ENCODE results near the gene ZNF462. TPM values are rescaled to one million over a fixed set of nuclear protein-coding genes. Genes with fewer than 3 reads are reported as not detected.

The ZNF462 gene
- total RNA-seq, 2 donors from 2014 or later, result 28.9 to 29.3 TPM

DNA sequence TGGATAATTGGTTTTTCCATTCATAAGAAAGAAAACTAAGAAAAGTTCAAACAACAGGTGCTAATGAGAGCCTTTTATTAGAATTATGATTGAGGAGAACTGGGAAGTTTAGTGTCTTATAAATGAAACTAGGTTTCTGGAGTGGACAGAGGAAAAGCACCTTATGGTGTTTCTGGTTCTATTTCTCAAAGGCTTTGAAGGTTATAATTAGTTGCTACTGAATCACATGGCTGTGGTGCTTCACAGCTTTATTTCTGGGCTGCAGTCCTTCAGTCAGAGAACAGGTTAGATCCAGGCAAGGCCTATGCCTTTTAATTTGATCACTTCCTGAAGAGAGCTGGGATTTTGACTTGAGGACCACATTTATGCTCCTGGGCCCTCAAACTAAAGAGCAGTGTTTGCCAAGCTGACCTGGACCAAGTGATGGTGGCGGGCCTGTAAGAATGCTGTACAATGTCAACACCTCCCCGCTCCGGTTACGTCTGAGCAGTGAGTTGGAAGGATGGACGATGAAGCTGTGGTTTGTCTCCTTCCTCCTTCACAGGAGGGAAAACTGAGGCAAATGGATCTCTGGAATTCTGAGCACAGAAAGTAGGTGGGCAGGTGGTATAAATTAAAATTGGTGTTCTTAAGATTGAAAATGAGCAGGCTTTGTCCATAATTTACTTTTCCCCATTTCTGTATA, 56.0 kb downstream of the ZNF462 start:
- H3K4me1 ChIP-seq, result no peaks in the 10 kb centered on the region
- no peak overlapping the region for H3K9ac ChIP-seq (ENCODE audit: low read depth in 2 of 2, low read length in 2 of 2)
- no peak overlapping the region for H3K27ac ChIP-seq
- no peaks in the 10 kb centered on the region for H3K36me3 ChIP-seq
- TF ChIP-seq, protein P1, sequence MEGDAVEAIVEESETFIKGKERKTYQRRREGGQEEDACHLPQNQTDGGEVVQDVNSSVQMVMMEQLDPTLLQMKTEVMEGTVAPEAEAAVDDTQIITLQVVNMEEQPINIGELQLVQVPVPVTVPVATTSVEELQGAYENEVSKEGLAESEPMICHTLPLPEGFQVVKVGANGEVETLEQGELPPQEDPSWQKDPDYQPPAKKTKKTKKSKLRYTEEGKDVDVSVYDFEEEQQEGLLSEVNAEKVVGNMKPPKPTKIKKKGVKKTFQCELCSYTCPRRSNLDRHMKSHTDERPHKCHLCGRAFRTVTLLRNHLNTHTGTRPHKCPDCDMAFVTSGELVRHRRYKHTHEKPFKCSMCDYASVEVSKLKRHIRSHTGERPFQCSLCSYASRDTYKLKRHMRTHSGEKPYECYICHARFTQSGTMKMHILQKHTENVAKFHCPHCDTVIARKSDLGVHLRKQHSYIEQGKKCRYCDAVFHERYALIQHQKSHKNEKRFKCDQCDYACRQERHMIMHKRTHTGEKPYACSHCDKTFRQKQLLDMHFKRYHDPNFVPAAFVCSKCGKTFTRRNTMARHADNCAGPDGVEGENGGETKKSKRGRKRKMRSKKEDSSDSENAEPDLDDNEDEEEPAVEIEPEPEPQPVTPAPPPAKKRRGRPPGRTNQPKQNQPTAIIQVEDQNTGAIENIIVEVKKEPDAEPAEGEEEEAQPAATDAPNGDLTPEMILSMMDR (IDR thresholded peaks at IDR 0.05), result no peak
- H3K27me3 ChIP-seq, result no peaks in the 10 kb centered on the region
- H3K4me3 ChIP-seq, result no peak overlapping the region
- intact Hi-C loops (cut with DNase I), result no loop called here
- no peaks in the 10 kb centered on the region for H3K9me3 ChIP-seq
- DNase-seq, result no peak

DNA sequence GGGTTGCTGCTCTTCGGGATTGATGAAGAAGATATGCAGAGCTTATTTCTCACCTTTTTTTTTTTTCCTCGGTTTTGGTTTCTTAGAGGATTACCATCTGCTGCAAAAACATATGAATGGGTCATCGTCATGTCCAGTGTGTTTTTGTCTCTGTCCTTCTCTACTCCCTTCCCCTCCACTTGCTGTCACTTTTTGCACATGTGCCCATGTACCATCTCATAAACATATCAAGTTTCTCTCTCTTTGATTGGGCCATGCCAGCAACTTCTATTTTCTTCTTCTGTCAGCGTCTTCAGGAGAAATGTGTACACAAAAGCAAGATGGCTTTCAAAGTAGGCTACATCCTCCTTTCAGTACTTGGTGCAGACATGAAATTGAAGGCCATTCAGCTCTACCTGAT, 57.1 kb downstream of the ZNF462 start:
- intact Hi-C loops (cut with DNase I), result no loop called here
- no peaks in the 10 kb centered on the region for H3K27me3 ChIP-seq
- H3K9ac ChIP-seq (ENCODE audit: low read depth in 2 of 2, low read length in 2 of 2), result no peak overlapping the region
- no peak for DNase-seq
- H3K9me3 ChIP-seq, result no peaks in the 10 kb centered on the region
- TF ChIP-seq, protein P1 (IDR thresholded peaks at IDR 0.05), result no peak
- peaks cover 5% of the 10 kb centered on the region for H3K36me3 ChIP-seq
- H3K4me3 ChIP-seq, result no peak overlapping the region
- no peaks in the 10 kb centered on the region for H3K4me1 ChIP-seq
- peak overlapping the region; percentile 71 for H3K27ac ChIP-seq

DNA sequence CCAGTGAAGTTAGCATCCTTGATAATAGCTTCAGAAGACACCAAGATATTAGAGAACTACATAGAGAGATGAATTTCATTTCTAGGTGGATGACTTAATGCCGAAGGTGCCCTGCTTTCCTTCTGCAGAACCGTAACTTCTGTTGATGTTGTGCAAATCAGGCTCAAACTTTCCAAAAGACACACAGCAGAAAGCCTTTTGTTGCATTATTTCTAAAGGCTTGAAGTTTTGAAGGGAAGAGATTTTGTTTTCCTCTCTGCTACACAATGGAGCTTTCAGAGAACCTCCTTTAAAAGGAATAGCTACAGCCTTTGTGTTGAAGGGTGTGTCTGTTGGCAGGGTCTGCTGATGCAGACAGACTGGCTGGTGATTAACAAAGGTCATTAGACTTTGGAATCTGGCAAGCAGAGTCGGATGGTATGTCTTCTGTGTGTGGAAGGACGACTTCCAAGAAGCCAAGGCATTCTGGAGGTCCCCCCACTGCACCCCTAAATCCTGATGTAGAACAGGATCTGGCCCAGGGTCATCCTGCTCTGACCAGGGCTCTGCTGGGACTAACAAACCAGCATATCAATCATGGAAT, 57.8 kb downstream of the ZNF462 start:
- Histone ChIP-seq H3K9ac (ENCODE audit: low read depth in 2 of 2, low read length in 2 of 2) (peak overlapping the region in 1 of 2 donors; percentile 52), H3K9me3 (no peaks in the 10 kb centered on the region), H3K27ac (peak overlapping the region; percentile 71), H3K27me3 (no peaks in the 10 kb centered on the region), H3K4me3 (no peak overlapping the region), H3K36me3 (peaks cover 6% of the 10 kb centered on the region), H3K4me1 (no peaks in the 10 kb centered on the region)
- peak; percentile 73 for DNase-seq
- intact Hi-C loops (cut with DNase I), result no loop called here
- TF ChIP-seq, protein P1 (IDR thresholded peaks at IDR 0.05), result no peak

DNA sequence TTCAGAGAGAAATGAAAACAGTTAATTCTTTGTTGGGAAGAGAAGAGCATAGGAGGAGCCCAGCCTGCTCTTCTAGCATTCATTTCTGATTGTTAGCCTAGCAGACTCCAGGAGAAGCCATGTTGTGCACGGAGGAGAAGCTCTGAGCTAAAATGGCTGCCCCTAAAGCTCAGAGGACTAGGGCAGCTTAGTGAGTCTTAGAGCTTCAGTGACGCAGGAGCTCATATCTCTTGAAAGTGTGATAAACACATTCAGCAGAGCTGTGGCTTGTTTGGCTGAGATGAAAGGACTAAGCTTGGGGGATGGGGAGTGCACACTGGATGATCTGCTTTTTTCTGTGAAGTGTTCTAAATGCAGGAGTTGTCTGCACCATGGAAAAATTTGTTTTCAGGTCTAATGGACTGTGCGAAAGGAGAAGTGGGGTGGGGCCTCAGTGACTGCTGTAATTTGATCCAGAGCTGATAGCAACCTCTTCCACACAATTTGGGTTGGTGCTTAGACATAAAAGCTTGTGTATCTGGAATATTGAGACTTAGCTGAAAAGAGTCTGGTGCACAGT, 58.5 kb downstream of the ZNF462 start:
- Histone ChIP-seq H3K27me3 (no peaks in the 10 kb centered on the region), H3K27ac (peak overlapping the region; percentile 71), H3K9me3 (no peaks in the 10 kb centered on the region), H3K36me3 (peaks cover 6% of the 10 kb centered on the region), H3K4me1 (no peaks in the 10 kb centered on the region), H3K4me3 (no peak overlapping the region), H3K9ac (ENCODE audit: low read depth in 2 of 2, low read length in 2 of 2) (peak overlapping the region in 1 of 2 donors; percentile 52)
- DNase-seq, result peak; percentile 47
- intact Hi-C loops (cut with DNase I), result no loop called here
- TF ChIP-seq, protein P1 (IDR thresholded peaks at IDR 0.05), result no peak

DNA sequence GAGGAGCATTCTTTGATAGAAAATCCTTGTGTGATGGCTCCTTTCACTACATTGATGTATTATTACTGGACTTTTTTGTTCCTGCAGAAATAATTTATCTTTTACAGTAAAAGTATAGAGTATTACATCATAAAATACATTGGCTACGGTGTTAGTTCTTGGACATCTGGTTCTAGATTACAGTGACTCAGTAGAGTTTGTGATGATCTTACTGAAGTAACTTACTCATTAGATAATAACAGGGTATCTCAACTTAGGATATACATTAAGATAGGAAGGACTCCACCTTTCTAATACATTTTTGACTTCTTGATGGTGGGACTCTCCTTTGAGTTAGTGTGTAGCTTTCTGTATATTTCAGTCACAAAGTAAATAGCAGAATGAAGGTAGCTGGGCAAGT, 59.1 kb downstream of the ZNF462 start:
- H3K9me3 ChIP-seq, result no peaks in the 10 kb centered on the region
- intact Hi-C loops (cut with DNase I), result no loop called here
- no peaks in the 10 kb centered on the region for H3K27me3 ChIP-seq
- no peaks in the 10 kb centered on the region for H3K4me1 ChIP-seq
- H3K4me3 ChIP-seq, result no peak overlapping the region
- DNase-seq, result no peak
- peaks cover 6% of the 10 kb centered on the region for H3K36me3 ChIP-seq
- H3K9ac ChIP-seq (ENCODE audit: low read depth in 2 of 2, low read length in 2 of 2), result no peak overlapping the region
- TF ChIP-seq, protein P1 (IDR thresholded peaks at IDR 0.05), result no peak
- H3K27ac ChIP-seq, result peak overlapping the region; percentile 71

All from colonic mucosa (tissue), 4 donors.